ENCODE results near the gene SPECC1L.

SPECC1L gene

GRCh38 chr22:24401931-24402367 is 131.3 kb downstream of the SPECC1L start:
- no peak for DNase-seq

DNA sequence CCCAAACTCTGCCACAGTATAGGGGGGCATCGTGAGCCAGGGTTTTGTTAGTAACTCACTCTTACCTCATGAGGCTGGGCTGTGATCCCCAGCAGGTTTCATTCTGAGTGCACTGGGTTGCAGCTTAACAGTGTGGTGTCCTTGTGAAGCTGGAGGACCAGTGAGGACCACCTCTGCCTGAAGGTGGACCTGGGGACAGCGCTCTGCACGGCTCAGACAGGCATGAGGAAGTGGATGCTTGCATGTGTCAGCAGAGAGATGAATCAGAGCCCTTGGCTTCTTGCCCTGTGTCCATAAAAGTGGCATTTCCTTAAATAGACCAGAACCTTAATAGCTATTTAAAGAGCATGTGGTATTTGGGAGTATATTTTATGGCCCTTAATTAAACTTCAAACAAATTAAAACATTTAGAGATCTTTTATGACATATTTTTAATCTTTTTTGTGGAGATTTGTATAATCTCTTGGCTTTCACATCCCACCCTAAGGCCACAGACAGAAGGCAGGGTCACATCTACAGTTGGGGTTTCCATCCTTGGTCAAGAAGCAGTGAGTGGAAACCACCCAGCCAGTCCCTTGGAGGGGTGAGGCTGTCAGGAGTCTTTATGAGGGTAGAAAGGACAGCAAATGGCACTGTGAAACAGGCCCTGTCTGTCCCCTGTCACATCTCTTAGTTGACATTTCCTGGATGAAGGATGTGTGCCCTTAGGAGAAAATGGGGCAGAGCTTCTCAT is 132.0 kb downstream of the SPECC1L start:
- peak; percentile 17 for DNase-seq

DNA sequence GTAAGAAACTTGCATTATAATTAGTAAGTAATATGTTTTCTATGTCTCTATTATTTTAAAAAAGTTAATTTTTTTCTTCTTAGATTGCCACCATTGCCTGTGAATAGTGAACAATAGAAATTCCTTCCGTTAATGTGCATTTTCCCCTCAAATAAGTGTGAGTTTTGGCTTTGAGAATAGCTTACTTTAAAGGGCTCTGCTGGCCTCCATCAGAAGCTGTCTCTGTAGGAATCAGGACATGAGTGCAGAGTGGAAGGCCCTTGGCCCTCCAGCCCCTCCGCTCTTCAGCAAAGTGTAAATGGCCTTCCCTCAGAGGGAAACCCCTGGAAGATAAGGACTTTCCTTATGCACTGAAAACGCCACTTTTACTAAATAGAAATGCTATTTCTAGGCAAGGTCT is 132.7 kb downstream of the SPECC1L start:
- DNase-seq = no peak

GRCh38 chr22:24404561-24405275 is 134.1 kb downstream of the SPECC1L start:
- DNase-seq = no peak

DNA sequence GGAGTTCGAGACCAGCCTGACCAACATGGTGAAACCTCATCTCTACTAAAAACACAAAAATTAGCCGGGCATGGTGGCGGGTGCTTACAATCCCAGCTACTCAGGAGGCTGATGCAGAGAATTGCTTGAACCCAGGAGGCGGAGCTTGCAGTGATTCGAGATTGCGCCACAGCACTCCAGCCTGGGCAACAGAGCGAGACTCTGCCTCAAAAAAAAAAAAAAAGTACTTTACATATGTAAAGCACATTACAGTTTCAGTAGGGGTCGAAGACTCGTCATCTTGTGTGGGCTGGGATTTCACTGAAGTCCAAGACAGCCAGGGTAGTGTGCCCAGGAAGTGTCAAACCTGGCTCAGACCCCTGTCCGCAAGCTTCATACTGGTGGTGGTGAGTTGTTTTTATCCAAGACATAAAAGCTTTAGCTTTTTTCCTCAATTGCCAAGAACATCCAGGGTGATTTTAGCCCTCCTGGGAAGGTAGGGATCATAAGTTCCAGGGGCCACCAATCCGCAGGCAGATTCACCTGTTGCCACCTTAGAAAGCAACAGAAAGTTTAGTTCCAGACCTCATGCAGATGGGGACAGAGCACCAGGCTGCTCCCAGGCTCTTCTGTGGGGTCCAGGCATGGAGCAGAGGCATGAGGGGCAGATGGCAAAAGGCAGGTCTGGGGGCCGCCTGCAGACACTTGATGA is 135.1 kb downstream of the SPECC1L start:
- no peak for DNase-seq

DNA sequence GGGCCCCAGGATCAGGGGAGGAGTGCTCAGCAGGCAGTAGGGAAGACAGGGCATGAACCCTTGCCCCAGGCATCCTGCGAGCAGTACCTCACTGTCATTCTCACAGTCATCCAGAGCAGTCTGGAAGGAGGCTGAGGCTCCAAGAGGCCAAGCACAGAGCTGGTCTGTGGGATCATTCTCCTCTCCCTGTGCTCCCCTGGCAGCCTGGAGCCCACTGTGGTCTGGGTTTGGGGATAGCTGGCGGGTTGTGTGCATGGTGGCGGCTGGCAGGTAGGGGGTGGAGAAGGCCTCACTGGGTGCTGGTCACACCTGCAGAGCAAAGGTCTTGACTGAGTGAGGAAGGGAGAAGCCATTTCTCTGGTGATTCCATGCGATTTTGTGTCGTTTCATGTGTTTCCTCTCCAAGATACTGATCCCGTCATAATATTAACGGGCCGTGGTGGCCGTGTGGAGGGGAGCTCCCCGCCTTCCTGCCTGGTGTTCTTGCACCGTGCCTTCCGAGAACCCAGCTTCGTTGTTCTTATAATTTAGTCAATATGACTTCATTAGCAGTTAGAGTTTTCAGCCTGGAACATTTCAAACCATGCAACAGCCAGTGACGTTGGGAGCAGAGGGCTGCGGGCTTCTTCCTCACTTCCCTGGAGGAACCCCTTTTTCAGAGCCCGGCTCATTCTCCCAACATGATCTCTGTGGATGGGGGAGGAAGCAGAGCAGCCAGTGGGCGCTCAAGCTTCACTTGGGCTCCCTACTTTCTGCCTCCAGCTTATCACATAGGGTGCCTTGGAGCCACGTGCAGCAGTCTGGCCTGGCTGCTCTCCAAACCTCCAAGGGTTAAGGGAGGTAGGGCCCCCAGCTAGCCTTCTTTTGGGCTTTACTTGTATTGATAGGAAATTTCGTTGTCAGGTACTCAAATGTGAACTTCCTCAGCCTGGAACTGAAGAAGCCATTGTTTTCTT is 136.0 kb downstream of the SPECC1L start:
- DNase-seq = no peak

DNA sequence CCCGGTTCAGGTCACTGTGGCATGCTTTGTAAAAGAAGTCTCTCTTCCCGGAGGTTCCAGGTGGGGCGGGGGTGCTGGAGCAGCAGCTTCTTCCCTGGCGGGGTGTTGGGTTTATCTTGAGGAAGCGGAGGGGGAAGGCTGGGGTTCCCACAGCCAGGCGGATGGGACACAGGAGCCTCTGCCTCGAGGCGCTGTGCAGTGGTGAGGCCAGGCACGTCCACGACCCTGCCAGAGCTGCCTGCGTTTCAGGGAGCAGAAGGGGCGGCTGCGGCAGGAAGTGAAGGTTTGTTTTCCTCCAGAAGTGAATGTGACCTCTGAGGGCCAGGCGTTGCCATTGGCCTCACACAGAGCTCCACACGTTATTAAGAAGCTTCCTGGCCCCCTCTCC is 136.6 kb downstream of the SPECC1L start:
- no peak for DNase-seq

DNA sequence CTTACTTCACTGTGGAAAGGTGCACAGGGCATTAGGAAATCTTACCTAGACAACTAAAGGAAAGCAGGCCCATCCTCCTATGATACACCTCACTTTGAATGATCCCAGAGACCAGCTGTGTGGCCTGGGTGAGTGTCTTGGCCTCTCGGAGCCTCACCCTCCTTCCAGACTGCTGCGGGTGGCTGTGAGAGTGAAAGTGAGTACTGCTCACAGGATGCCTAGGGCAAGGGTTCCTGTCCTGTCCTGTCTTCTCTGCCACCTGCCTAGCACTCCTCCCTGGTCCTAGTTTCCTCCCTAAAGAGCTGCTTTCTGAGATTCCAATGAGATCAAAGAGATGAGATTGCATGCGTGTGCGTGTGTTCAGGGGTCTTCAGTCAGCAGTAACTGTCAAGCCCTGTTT is 137.3 kb downstream of the SPECC1L start:
- DNase-seq = no peak

GRCh38 chr22:24408630-24409029 is 138.0 kb downstream of the SPECC1L start:
- DNase-seq = no peak

- no peak for DNase-seq
Observed at GRCh38 chr22:24409707-24410106, 139.1 kb downstream of the SPECC1L start.

DNA sequence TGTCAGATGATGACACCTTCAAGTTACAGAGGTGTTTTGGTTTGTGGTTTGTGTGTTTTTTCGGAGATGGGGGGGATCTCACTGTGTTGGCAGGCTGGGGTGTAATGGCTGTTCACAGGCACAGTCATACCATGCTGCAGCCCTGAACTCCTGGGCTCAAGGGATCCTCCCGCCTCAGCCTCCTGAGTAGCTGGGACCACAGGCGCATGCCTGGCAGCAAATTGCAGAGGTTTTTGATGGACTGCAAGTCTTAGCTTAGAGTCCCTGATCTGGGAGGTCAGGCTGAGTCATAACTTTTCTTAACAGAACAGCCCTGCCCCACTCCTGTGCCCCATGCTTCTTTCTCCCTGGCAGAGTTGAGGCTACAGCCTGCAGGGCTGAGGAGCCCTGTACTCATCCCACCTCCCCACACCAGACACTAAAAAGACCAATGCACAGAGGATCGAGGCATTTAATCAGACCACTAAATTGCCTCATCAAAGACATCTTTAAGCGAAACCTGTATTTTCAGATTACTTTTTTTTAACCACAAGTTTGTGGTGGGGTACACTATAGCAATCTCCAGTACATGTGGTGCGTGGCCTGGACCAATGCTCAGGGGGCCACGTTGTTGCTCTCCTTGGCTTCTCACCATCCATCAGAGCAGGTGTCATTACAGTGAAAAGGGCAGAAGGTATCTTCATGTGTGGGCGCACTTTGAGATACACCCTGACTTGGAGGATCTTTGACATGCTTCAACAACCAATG is 139.7 kb downstream of the SPECC1L start:
- DNase-seq = peak; percentile 49

- no peak for DNase-seq
Observed at GRCh38 chr22:24411256-24412004, 140.8 kb downstream of the SPECC1L start.

GRCh38 chr22:24412274-24412673 is 141.6 kb downstream of the SPECC1L start:
- no peak for DNase-seq

- no peak for DNase-seq
Observed at GRCh38 chr22:24413271-24413670, 142.6 kb downstream of the SPECC1L start.

- no peak for DNase-seq
Observed at GRCh38 chr22:24413736-24414385, 143.2 kb downstream of the SPECC1L start.

- no peak for DNase-seq
Observed at GRCh38 chr22:24414523-24414922, 143.9 kb downstream of the SPECC1L start.

DNA sequence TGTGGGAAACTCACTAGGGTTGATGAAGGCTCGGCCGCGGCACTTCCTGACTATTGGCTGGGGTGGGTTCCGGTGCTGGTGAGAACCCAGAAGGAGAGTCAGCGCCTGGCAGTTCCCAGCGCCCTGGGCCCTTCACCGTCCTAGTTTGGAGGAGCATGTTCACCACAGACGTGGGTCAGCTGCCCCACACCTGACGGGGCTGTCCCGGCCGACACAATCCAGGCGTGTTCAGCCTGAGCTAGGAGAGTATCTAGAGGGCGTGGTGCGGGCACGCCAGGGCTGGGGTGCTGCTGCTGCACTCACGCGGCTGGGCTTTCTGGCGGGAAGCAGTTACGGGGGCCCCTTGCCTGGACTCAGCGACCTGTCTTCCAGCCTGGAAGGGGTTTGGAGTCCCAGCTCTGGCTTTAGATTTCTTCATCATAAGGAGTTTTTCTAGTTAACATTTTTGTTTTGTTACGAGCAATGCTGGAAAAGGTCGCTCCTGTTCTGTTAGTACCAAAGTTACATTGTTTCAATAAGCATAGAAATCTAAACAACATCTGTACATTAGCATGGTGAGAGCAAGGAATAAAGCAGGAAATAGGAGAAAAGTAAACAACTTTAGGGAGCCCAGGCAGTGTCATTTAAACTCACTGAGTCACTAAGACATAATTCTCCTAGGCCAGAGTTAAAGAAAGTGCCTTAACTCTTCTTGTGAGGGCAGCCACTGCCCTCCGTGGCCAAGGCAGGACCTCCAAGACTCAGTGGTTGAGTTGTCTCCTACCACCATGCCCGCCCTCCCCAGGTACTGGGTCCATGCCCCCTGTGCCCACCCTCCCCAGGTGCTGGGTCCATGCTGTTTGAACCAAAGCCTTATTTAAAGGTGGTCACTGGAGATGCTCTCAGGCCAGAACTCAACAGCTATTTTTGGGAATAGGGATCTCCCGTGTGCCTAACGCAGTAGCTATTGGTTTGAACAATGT is 144.6 kb downstream of the SPECC1L start:
- no peak for DNase-seq

- DNase-seq = no peak
Observed at GRCh38 chr22:24416095-24416494, 145.5 kb downstream of the SPECC1L start.

DNA sequence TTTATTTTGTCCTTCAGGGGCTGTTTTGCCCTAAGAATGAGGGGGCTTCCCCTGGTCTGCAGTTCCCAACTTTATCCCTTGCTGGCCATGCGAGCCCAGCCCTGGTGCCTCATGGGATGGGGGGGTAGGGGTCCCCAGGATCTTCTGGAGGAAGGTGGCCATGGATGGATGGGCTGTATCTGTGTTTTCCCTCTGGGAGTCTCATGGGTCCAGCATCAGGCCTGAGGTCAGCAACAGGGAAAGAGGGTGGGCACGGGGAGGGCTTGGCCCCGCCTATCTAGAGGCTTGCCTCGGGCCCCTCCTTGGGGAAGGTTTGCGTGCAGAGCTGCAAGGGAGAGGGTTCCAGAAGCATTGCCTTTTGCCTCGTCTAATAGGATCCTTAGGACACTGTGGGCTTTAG is 146.0 kb downstream of the SPECC1L start:
- DNase-seq = no peak

Data from NCI-H226 (cell line).